Neuronal stem cell (in vitro differentiated cells): Measurements from ENCODE around the gene SLC5A3.
A peak's percentile ranks its signal among the peaks of the same experiment; 100 is the strongest.

Experiments used
- DNase-seq: peaks from one replicate; pipeline ENCODE4 v3.0.0-alpha.2; 2013; ENCODE audit warnings: low spot score
- H2AFZ ChIP-seq: one replicate; pipeline ENCODE4 v1.6.1; 2013; ENCODE audit warnings: mild to moderate bottlenecking, low read length, inconsistent platforms
- H2AK5ac ChIP-seq: 2 replicates; pipeline ENCODE4 v1.6.1; 2013; ENCODE audit warnings: low read depth, mild to moderate bottlenecking, inconsistent platforms, low read length, moderate library complexity, mixed read lengths
- H2BK120ac ChIP-seq: 2 replicates; pipeline ENCODE4 v1.6.1; 2013; ENCODE audit warnings: low read depth, mild to moderate bottlenecking, inconsistent platforms, low read length, moderate library complexity, mixed read lengths
- H2BK12ac ChIP-seq: one replicate; pipeline ENCODE4 v1.6.1; 2013; ENCODE audit warnings: low read length, inconsistent platforms
- H2BK15ac ChIP-seq: 2 replicates; pipeline ENCODE4 v1.6.1; 2013; ENCODE audit warnings: mild to moderate bottlenecking, low read length, inconsistent platforms, mixed read lengths
- H2BK5ac ChIP-seq: one replicate; pipeline ENCODE4 v1.6.1; 2013; ENCODE audit warnings: inconsistent platforms, mild to moderate bottlenecking, low read length, moderate library complexity
- H3K14ac ChIP-seq: one replicate; pipeline ENCODE4 v1.6.1; 2013; ENCODE audit warnings: low read length, inconsistent platforms
- H3K18ac ChIP-seq: 2 replicates; pipeline ENCODE4 v1.6.1; 2013; ENCODE audit warnings: low read length, inconsistent platforms
- H3K23ac ChIP-seq: 2 replicates; pipeline ENCODE4 v1.6.1; 2013; ENCODE audit warnings: low read depth, mild to moderate bottlenecking, mixed read lengths, low read length, inconsistent platforms; ENCODE audit not compliant: poor library complexity
- H3K27ac ChIP-seq: replicated peaks from 3 replicates; pipeline ENCODE4 v1.5.1; 2013; ENCODE audit warnings: low read length, inconsistent platforms
- H3K27me3 ChIP-seq, 3 experiments: 2 replicates each; pipeline ENCODE4 v1.6.1; 2013; ENCODE audit warnings: low read length in 3 of 3, mild to moderate bottlenecking in 2 of 3, inconsistent platforms in 1 of 3, low read depth in 1 of 3, mixed read lengths in 1 of 3, moderate library complexity in 1 of 3; ENCODE audit not compliant: control insufficient read depth in 3 of 3, insufficient read depth in 3 of 3
- H3K36me3 ChIP-seq, 2 donors: replicated peaks in 1 of 2; 2 replicates each; pipeline ENCODE4 v1.6.1; 2013; ENCODE audit warnings: low read length in 2 of 2; ENCODE audit not compliant: control insufficient read depth in 2 of 2, insufficient read depth in 2 of 2
- H3K4ac ChIP-seq: 2 replicates; pipeline ENCODE4 v1.6.1; 2013; ENCODE audit warnings: inconsistent platforms, mild to moderate bottlenecking, low read length, moderate library complexity
- H3K4me1 ChIP-seq, 2 donors: 1 replicate in 1 of 2; 2 replicates in 1 of 2; pipeline ENCODE4 v1.6.1; 2013; ENCODE audit warnings: low read length in 2 of 2, low read depth in 1 of 2; ENCODE audit not compliant: control insufficient read depth in 2 of 2, insufficient read depth in 1 of 2
- H3K4me2 ChIP-seq: one replicate; pipeline ENCODE4 v1.6.1; 2013; ENCODE audit warnings: mild to moderate bottlenecking, low read length, inconsistent platforms; ENCODE audit not compliant: insufficient read depth, poor library complexity, severe bottlenecking
- H3K4me3 ChIP-seq, 2 donors: 2 replicates each; pipeline ENCODE4 v1.5.1; 2013; ENCODE audit warnings: low read length in 2 of 2, mild to moderate bottlenecking in 2 of 2, inconsistent platforms in 1 of 2, moderate library complexity in 1 of 2
- H3K79me1 ChIP-seq: one replicate; pipeline ENCODE4 v1.6.1; 2013; ENCODE audit warnings: low read depth, mild to moderate bottlenecking, inconsistent platforms, low read length, moderate library complexity
- H3K9ac ChIP-seq: one replicate; pipeline ENCODE4 v1.6.1; 2013; ENCODE audit warnings: mild to moderate bottlenecking, low read depth, low read length, inconsistent platforms; ENCODE audit not compliant: poor library complexity
- H3K9me3 ChIP-seq, 2 donors: replicated peaks in 1 of 2; 2 replicates each; pipeline versions ENCODE3 to v1.6.1; 2013; ENCODE audit warnings: low read length in 2 of 2, mild to moderate bottlenecking in 2 of 2, inconsistent platforms in 1 of 2, low read depth in 1 of 2, mixed read lengths in 1 of 2, moderate library complexity in 1 of 2; ENCODE audit not compliant: control insufficient read depth in 2 of 2, insufficient read depth in 1 of 2
- H4K8ac ChIP-seq: one replicate; pipeline ENCODE4 v1.6.1; 2013; ENCODE audit warnings: low read depth, mild to moderate bottlenecking, inconsistent platforms, low read length, moderate library complexity
- H4K91ac ChIP-seq: one replicate; pipeline ENCODE4 v1.6.1; 2013; ENCODE audit warnings: low read length, low read depth, mild to moderate bottlenecking, inconsistent platforms; ENCODE audit not compliant: poor library complexity
- WGBS, 2 donors: extraction: QIAGEN DNeasy Blood & Tissue Kit; methylation state at CpG; one replicate each; pipeline ENCODE4 v1.1.7; 2013; ENCODE audit warnings: missing lambda C conversion rate in 2 of 2, mixed read lengths in 1 of 2; ENCODE audit not compliant: insufficient read length in 2 of 2, insufficient replicate concordance in 1 of 2; ENCODE audit errors: extremely low coverage in 2 of 2; 5-methylcytosine and 5-hydroxymethylcytosine counted together

SLC5A3 gene

GRCh38 chr21:34071683-34072082, 1.7 kb upstream of the SLC5A3 start:
- H3K9me3 ChIP-seq, result no peaks in the 10 kb centered on the region
- no peak overlapping the region for H3K14ac ChIP-seq
- no peak overlapping the region for H4K8ac ChIP-seq
- H2AK5ac ChIP-seq, result no peak overlapping the region
- H3K27ac ChIP-seq, result no peak overlapping the region
- H3K18ac ChIP-seq, result no peak overlapping the region
- no peak overlapping the region for H3K4me3 ChIP-seq
- H3K9ac ChIP-seq, result no peak overlapping the region
- no peak overlapping the region for H2BK120ac ChIP-seq
- H2BK12ac ChIP-seq, result no peak overlapping the region
- H3K79me1 ChIP-seq, result no peaks in the 10 kb centered on the region
- peaks cover 8 to 18% of the 10 kb centered on the region in 2 donors for H3K4me1 ChIP-seq
- no peak overlapping the region for H3K4ac ChIP-seq
- no peak overlapping the region for H4K91ac ChIP-seq
- no peak overlapping the region for H3K23ac ChIP-seq
- H2BK5ac ChIP-seq, result no peak overlapping the region
- no peak overlapping the region for H2BK15ac ChIP-seq
- H3K36me3 ChIP-seq, result peaks cover 0 to 13% of the 10 kb centered on the region in 2 donors
- peaks cover 0 to 4% (median 0%) of the 10 kb centered on the region in 3 experiments for H3K27me3 ChIP-seq
- no peak overlapping the region for H3K4me2 ChIP-seq
- peak overlapping the region; percentile 96 for H2AFZ ChIP-seq
- WGBS, 2 donors, result no CpG with 5 or more reads among the region's 9 CpGs
- DNase-seq, result no peak

GRCh38 chr21:34072145-34073031, 990 bp upstream of the SLC5A3 start:
- Histone ChIP-seq H2BK12ac (peak overlapping the region; percentile 91), H3K23ac (peak overlapping the region; percentile 97), H3K4me3 (peak overlapping the region; percentile 25 to 53), H3K14ac (peak overlapping the region; percentile 97), H2BK5ac (peak overlapping the region; percentile 88), H3K4ac (no peak overlapping the region), H3K4me2 (peak overlapping the region; percentile 38), H3K18ac (peak overlapping the region; percentile 100), H3K9me3 (no peaks in the 10 kb centered on the region), H2BK120ac (peak overlapping the region; percentile 99), H3K27ac (peak overlapping the region; percentile 59), H3K9ac (peak overlapping the region; percentile 75), H3K79me1 (no peaks in the 10 kb centered on the region), H3K4me1 (peaks cover 11 to 18% of the 10 kb centered on the region in 2 donors), H2AK5ac (peak overlapping the region; percentile 98), H3K27me3 (peaks cover 0 to 4% (median 0%) of the 10 kb centered on the region in 3 experiments), H3K36me3 (peaks cover 4 to 20% of the 10 kb centered on the region in 2 donors), H2BK15ac (peak overlapping the region; percentile 100), H4K91ac (no peak overlapping the region), H2AFZ (peak overlapping the region; percentile 96), H4K8ac (peak overlapping the region; percentile 89)
- no CpG with 5 or more reads among the region's 32 CpGs for WGBS, 2 donors
- no peak for DNase-seq

- H3K27ac ChIP-seq, result peak overlapping the region; percentile 90
Measured at GRCh38 chr21:34073749-34074282, 438 bp downstream of the SLC5A3 start.

More at GRCh38 chr21:34073749-34074282, 438 bp downstream of the SLC5A3 start:
- Histone ChIP-seq H3K4ac (no peak overlapping the region), H3K27me3 (peaks cover 0 to 4% (median 0%) of the 10 kb centered on the region in 3 experiments), H3K4me1 (peaks cover 12 to 18% of the 10 kb centered on the region in 2 donors), H4K91ac (no peak overlapping the region), H4K8ac (no peak overlapping the region), H3K18ac (peak overlapping the region; percentile 99), H3K36me3 (peaks cover 4 to 34% of the 10 kb centered on the region in 2 donors), H3K9me3 (no peaks in the 10 kb centered on the region), H2BK15ac (peak overlapping the region; percentile 24), H3K14ac (peak overlapping the region; percentile 76), H3K9ac (peak overlapping the region; percentile 95), H2AK5ac (no peak overlapping the region), H2BK12ac (no peak overlapping the region), H3K4me2 (peak overlapping the region; percentile 72), H2AFZ (peak overlapping the region; percentile 91), H3K23ac (peak overlapping the region; percentile 93), H2BK5ac (peak overlapping the region; percentile 67), H3K79me1 (no peaks in the 10 kb centered on the region), H3K4me3 (peak overlapping the region; percentile 64 to 97), H2BK120ac (no peak overlapping the region)
- WGBS, 2 donors, result no CpG with 5 or more reads among the region's 95 CpGs
- DNase-seq, result no peak
